Ishikawa (cell line): ENCODE data around the gene S100A7A.

Experiments used
- CEBPB ChIP-seq: IDR thresholded peaks from 2 replicates; pipeline ENCODE4 v1.6.1; 2012
- CREB1 ChIP-seq: IDR thresholded peaks from 2 replicates; pipeline ENCODE4 v1.6.1; 2012; ENCODE audit warnings: low read depth
- EP300 ChIP-seq: IDR thresholded peaks from 2 replicates; pipeline ENCODE4 v1.6.1; 2012; ENCODE audit warnings: borderline replicate concordance
- FOXM1 ChIP-seq: IDR thresholded peaks from 2 replicates; pipeline ENCODE4 v1.6.1; 2012; ENCODE audit warnings: low read depth, borderline replicate concordance
- MAX ChIP-seq: IDR thresholded peaks from 2 replicates; pipeline ENCODE4 v1.6.1; 2012
- RAD21 ChIP-seq: IDR thresholded peaks from 2 replicates; pipeline ENCODE4 v1.6.1; 2012; ENCODE audit warnings: low read depth
- REST ChIP-seq: IDR thresholded peaks from 2 replicates; pipeline ENCODE4 v1.6.1; 2012; ENCODE audit warnings: low read depth, mild to moderate bottlenecking
- TEAD4 ChIP-seq: IDR thresholded peaks from 2 replicates; pipeline ENCODE4 v1.6.1; 2012
- USF1 ChIP-seq: IDR thresholded peaks from 2 replicates; pipeline ENCODE4 v1.6.1; 2012
- ZBTB7A ChIP-seq: IDR thresholded peaks from 2 replicates; pipeline ENCODE4 v1.6.1; 2012; ENCODE audit warnings: low read depth

GRCh38 chr1:153441238-153441755 lies 25.0 kb downstream of the S100A7A start:
- TF ChIP-seq USF1 = no peak
- no peak for TF ChIP-seq RAD21
- no peak for TF ChIP-seq REST
- TF ChIP-seq TEAD4 = no peak
- no peak for TF ChIP-seq CREB1
- no peak for TF ChIP-seq MAX
- no peak for TF ChIP-seq EP300
- no peak for TF ChIP-seq CEBPB
- TF ChIP-seq FOXM1 = no peak
- TF ChIP-seq ZBTB7A = no peak
